ENCODE results near the gene SLC7A10.

GRCh38 chr19:33193865-33194362 lies 31.7 kb downstream of the SLC7A10 start, which contains the start of gene LRP3:
- TF ChIP-seq, protein P1, sequence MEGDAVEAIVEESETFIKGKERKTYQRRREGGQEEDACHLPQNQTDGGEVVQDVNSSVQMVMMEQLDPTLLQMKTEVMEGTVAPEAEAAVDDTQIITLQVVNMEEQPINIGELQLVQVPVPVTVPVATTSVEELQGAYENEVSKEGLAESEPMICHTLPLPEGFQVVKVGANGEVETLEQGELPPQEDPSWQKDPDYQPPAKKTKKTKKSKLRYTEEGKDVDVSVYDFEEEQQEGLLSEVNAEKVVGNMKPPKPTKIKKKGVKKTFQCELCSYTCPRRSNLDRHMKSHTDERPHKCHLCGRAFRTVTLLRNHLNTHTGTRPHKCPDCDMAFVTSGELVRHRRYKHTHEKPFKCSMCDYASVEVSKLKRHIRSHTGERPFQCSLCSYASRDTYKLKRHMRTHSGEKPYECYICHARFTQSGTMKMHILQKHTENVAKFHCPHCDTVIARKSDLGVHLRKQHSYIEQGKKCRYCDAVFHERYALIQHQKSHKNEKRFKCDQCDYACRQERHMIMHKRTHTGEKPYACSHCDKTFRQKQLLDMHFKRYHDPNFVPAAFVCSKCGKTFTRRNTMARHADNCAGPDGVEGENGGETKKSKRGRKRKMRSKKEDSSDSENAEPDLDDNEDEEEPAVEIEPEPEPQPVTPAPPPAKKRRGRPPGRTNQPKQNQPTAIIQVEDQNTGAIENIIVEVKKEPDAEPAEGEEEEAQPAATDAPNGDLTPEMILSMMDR (IDR thresholded peaks at IDR 0.05) = no peak
- TF ChIP-seq POLR2AphosphoS5 (IDR thresholded peaks at IDR 0.05) (no peak), POLR2A (IDR thresholded peaks at IDR 0.05; ENCODE audit: low read depth) (no peak)

Data from esophagus muscularis mucosa (tissue), 3 donors.